Sigmoid colon (tissue), 4 donors: ENCODE results near the gene RPIA.

Source experiments
- CTCF ChIP-seq, 4 experiments: fragments of 450-650 bp in 3 of 4; fragments of 200-600 bp in 1 of 4; IDR thresholded peaks; one replicate each; pipeline ENCODE4 v1.5.1; 2016 to 2019; ENCODE audit warnings: antibody characterized with exemption in 4 of 4, mild to moderate bottlenecking in 3 of 4, moderate library complexity in 2 of 4
- EP300 ChIP-seq, 4 donors: sonication (generic); formaldehyde crosslinking; IDR thresholded peaks; one replicate each; pipeline ENCODE4 v1.6.1; 2017; ENCODE audit warnings: antibody characterized with exemption in 4 of 4
- POLR2A ChIP-seq, 2 donors: fragments of 450-650 bp; IDR thresholded peaks; one replicate each; pipeline ENCODE4 v1.6.1; 2016; ENCODE audit warnings: antibody characterized with exemption in 2 of 2, mild to moderate bottlenecking in 2 of 2, moderate library complexity in 2 of 2

GRCh38 chr2:88711289-88711688, 19.8 kb downstream of the RPIA start:
- TF ChIP-seq POLR2A (IDR thresholded peaks at IDR 0.05): no peak
- TF ChIP-seq CTCF (IDR thresholded peaks at IDR 0.05): no peak
- TF ChIP-seq EP300 (IDR thresholded peaks at IDR 0.05): no peak
